OCI-LY7 (cell line): ENCODE measurements around the gene TTLL5. TPM values are rescaled to one million over a fixed set of nuclear protein-coding genes. Genes with fewer than 3 reads are reported as not detected.

Experiments used
- BruUV-seq: library from RNA; stranded (reverse); fragments of 400-500 nt; replicated peaks from 2 replicates; lab custom pipeline; 2021; lab: Mats Ljungman, UMichigan
- CTCF ChIA-PET: fragments of 300-600 bp; sonication (Branson Sonifier 250); formaldehyde crosslinking; loops from one replicate; lab custom pipeline; 2022; ENCODE audit warnings: antibody characterized with exemption; ENCODE audit not compliant: unreplicated experiment; lab: Charles Lee
- POLR2A ChIA-PET: fragments of 300-600 bp; sonication (Branson Sonifier 250); formaldehyde crosslinking; loops from one replicate; lab custom pipeline; 2022; ENCODE audit warnings: antibody characterized with exemption; lab: Charles Lee
- DNase-seq: peaks from one replicate; pipeline ENCODE4 v3.0.0-alpha.2; 2015; ENCODE audit warnings: low spot score
- H2AFZ ChIP-seq: fragments of 200-600 bp; sonication (generic), shearing (Covaris generic); 2 replicates; pipeline ENCODE4 v1.6.1; 2014; ENCODE audit warnings: mild to moderate bottlenecking, antibody characterized with exemption, low read length, moderate library complexity
- H3K27ac ChIP-seq: fragments of 200-600 bp; sonication (generic); 2 replicates; pipeline ENCODE4 v1.5.1; 2014; ENCODE audit warnings: mixed run types, low read depth, mild to moderate bottlenecking, moderate library complexity, low read length, inconsistent platforms; ENCODE audit not compliant: poor library complexity, severe bottlenecking
- H3K36me3 ChIP-seq: fragments of 200-600 bp; sonication (generic); 2 replicates; pipeline ENCODE4 v1.6.1; 2014; ENCODE audit warnings: mild to moderate bottlenecking, antibody characterized with exemption, low read length, moderate library complexity, mixed read lengths; ENCODE audit not compliant: insufficient read depth
- H3K4me1 ChIP-seq: fragments of 200-600 bp; sonication (generic); 2 replicates; pipeline ENCODE4 v1.5.1; 2014; ENCODE audit warnings: mild to moderate bottlenecking, low read length; ENCODE audit not compliant: insufficient read depth, poor library complexity, severe bottlenecking
- H3K4me2 ChIP-seq: fragments of 200-600 bp; sonication (generic); 2 replicates; pipeline ENCODE4 v1.6.1; 2014; ENCODE audit warnings: mild to moderate bottlenecking, low read length
- H3K4me3 ChIP-seq: fragments of 200-600 bp; sonication (generic); 2 replicates; pipeline ENCODE4 v1.5.1; 2014; ENCODE audit warnings: mild to moderate bottlenecking, low read depth, low read length; ENCODE audit not compliant: poor library complexity, severe bottlenecking
- H3K79me2 ChIP-seq: fragments of 200-600 bp; sonication (generic); 2 replicates; pipeline ENCODE4 v1.6.1; 2016; ENCODE audit warnings: low read depth, mild to moderate bottlenecking, low read length, moderate library complexity, mixed read lengths; ENCODE audit not compliant: insufficient read depth
- H3K9me2 ChIP-seq: fragments of 200-600 bp; sonication (generic); 2 replicates; pipeline ENCODE4 v1.6.1; 2016; ENCODE audit warnings: mild to moderate bottlenecking, low read length, mixed read lengths; ENCODE audit not compliant: insufficient read depth
- H3K9me3 ChIP-seq: fragments of 200-600 bp; sonication (generic); 2 replicates; pipeline ENCODE4 v1.6.1; 2014; ENCODE audit warnings: mild to moderate bottlenecking, mixed run types, low read length, mixed read lengths
- H4K20me1 ChIP-seq: fragments of 200-600 bp; sonication (generic); 2 replicates; pipeline ENCODE4 v1.6.1; 2014; ENCODE audit warnings: mild to moderate bottlenecking, antibody characterized with exemption, low read length, moderate library complexity, mixed read lengths; ENCODE audit not compliant: insufficient read depth
- EZH2phosphoT487 ChIP-seq: fragments of 200-600 bp; sonication (generic); IDR thresholded peaks from 2 replicates; pipeline ENCODE4 v1.6.1; 2018; ENCODE audit warnings: low read depth, borderline replicate concordance, mild to moderate bottlenecking, mixed run types, antibody characterized with exemption, low read length, moderate library complexity, mixed read lengths
- intact Hi-C: fragments of 100-400 bp; cut with micrococcal nuclease; formaldehyde crosslinking; loops from one replicate; pipeline ENCODE4 v1.10.0; 2022; ENCODE audit not compliant: unreplicated experiment
- total RNA-seq, 2 experiments: library from RNA; depleted of rRNA in 1 of 2; stranded (reverse); fragments of >200 nt in 1 of 2; shearing (Covaris generic) in 1 of 2; gene quantifications; 2 replicates each; pipeline ENCODE4 v1.2.3, GENCODE V29; 2014 to 2022
- TF ChIP-seq, protein P1 (sequence below): fragments of 200-600 bp; sonication (generic); conservative IDR thresholded peaks from 2 replicates; pipeline ENCODE4 v1.5.1; 2014; ENCODE audit warnings: mild to moderate bottlenecking, antibody characterized with exemption, low read length, moderate library complexity, mixed read lengths

Gene TTLL5
- total RNA-seq, 2 experiments from 2014 or later = 34.3 to 55.6 TPM

DNA sequence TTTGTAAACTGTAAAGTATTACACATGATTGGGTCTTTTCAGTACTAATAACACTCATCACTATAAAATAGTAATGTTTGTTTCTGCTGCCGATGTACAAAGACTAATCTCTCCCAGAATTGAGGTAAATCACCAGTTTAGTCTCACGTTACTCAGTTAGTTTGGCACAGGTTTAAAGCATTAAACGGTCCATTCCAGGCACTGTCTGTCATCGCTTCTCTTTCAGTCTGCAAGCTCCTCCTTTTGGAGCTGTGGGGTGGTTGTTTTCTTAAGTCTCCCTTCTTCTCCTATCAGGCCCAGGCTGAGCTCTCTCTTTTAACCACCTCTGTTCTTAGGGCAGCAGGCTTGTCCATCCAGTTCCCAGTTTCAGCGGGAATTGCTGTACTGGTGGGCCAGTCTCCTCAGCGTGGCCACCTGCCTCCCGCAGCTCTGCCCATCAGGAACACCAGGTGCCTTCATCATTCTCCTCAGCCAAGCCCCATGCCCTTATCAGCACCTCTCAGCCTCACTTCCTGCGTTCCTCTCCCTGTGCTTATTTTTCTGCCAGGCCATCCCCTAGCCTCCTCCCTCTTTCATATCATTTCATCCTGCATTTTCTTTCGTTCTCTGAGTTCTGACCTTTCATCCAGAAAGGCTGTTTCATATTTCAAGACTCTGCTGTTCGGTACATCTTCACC lies 171.7 kb downstream of the TTLL5 start:
- no peak for TF ChIP-seq EZH2phosphoT487
- TF ChIP-seq, protein P1, sequence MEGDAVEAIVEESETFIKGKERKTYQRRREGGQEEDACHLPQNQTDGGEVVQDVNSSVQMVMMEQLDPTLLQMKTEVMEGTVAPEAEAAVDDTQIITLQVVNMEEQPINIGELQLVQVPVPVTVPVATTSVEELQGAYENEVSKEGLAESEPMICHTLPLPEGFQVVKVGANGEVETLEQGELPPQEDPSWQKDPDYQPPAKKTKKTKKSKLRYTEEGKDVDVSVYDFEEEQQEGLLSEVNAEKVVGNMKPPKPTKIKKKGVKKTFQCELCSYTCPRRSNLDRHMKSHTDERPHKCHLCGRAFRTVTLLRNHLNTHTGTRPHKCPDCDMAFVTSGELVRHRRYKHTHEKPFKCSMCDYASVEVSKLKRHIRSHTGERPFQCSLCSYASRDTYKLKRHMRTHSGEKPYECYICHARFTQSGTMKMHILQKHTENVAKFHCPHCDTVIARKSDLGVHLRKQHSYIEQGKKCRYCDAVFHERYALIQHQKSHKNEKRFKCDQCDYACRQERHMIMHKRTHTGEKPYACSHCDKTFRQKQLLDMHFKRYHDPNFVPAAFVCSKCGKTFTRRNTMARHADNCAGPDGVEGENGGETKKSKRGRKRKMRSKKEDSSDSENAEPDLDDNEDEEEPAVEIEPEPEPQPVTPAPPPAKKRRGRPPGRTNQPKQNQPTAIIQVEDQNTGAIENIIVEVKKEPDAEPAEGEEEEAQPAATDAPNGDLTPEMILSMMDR = no peak
- Histone ChIP-seq H3K36me3 (peaks cover 8% of the 10 kb centered on the region), H3K27ac (no peak overlapping the region), H4K20me1 (no peaks in the 10 kb centered on the region), H3K4me2 (no peak overlapping the region), H3K4me3 (no peak overlapping the region), H3K9me3 (no peaks in the 10 kb centered on the region), H3K9me2 (no peaks in the 10 kb centered on the region), H2AFZ (no peak overlapping the region), H3K79me2 (no peaks in the 10 kb centered on the region), H3K4me1 (no peaks in the 10 kb centered on the region)
- no peak for DNase-seq
- CTCF ChIA-PET = no interaction called here
- intact Hi-C loops = no loop called here
- POLR2A ChIA-PET = interaction anchor here (0.8 kb wide), 2 partner anchors 20 to 31 kb away, joined by 3 to 4 read pairs; no protein-coding TSS in a partner anchor
- no TSS peak for BruUV-seq

DNA sequence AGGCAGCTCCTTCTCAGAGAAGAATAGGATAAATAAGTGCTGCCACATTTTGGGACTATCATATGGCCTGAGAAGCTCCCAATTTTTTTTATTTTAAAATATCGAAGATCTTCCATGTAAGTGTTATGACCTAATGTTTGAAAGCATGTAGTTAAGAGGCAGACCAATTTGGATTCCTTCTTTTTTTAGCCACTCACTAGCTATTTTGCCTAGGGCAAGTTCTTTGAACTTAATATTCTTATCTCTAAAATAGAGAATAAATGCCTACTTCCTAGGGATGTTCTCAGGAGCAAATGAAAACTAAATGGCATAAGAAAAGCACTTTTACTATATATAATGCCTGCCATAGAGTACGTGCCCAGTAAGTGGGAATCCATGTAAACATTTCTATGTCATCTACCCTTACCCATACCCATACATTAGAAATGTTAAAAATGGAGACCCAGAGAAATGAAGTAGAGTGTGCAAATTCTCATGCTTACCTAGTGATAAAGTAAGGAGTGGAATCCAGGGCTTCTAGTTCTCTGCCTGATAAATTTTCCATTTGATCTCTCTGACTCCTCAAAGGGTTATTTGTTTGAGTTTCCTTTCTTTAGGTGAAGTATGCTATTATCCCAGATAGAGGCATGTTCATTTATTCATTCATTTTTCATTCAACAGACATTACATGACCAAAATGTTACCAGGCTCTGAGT lies 172.4 kb downstream of the TTLL5 start:
- Histone ChIP-seq H3K79me2 (no peaks in the 10 kb centered on the region), H3K27ac (no peak overlapping the region), H3K9me2 (no peaks in the 10 kb centered on the region), H3K4me1 (no peaks in the 10 kb centered on the region), H4K20me1 (no peaks in the 10 kb centered on the region), H3K9me3 (no peaks in the 10 kb centered on the region), H3K4me3 (no peak overlapping the region), H2AFZ (no peak overlapping the region), H3K4me2 (no peak overlapping the region), H3K36me3 (peaks cover 8% of the 10 kb centered on the region)
- TF ChIP-seq, protein P1 = no peak
- no peak for TF ChIP-seq EZH2phosphoT487
- intact Hi-C loops = no loop called here
- no TSS peak for BruUV-seq
- CTCF ChIA-PET = no interaction called here
- DNase-seq = no peak
- POLR2A ChIA-PET = interaction anchor here (0.8 kb wide), 2 partner anchors 20 to 32 kb away, joined by 3 to 4 read pairs; no protein-coding TSS in a partner anchor

DNA sequence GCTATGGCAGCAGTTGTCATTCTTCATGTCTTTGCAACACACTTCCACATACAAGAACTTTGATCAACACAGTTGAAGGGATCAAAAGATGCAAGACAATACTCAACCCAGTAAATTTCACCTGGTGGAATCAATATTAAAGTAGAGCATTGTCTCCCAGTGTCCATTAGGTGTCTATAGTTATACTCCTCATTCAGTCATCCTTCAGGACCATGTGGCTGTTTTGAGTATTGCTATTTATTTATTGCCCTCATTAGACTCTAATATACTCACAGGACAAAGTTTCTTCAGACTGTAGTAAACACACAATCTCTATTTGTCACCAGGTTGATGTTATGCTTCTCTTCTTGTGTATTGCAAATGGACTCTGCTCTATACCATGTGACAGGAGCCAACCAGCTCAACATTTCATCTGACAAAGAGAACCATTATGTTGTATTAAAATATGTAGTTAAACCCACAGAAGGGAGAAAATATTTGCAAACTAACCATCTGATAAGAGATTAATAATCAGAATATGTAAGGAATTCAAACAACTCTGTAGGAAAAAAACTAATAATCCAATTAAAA lies 174.2 kb downstream of the TTLL5 start:
- Histone ChIP-seq H3K4me2 (no peak overlapping the region), H3K79me2 (no peaks in the 10 kb centered on the region), H3K9me2 (no peaks in the 10 kb centered on the region), H3K4me1 (no peaks in the 10 kb centered on the region), H3K4me3 (no peak overlapping the region), H2AFZ (no peak overlapping the region), H4K20me1 (no peaks in the 10 kb centered on the region), H3K9me3 (no peaks in the 10 kb centered on the region), H3K36me3 (peaks cover 12% of the 10 kb centered on the region), H3K27ac (no peak overlapping the region)
- CTCF ChIA-PET = interaction anchor here (1.0 kb wide), 1 partner anchor 13 kb away, joined by 3 read pairs; no protein-coding TSS in a partner anchor
- POLR2A ChIA-PET = no interaction called here
- BruUV-seq = no TSS peak
- no peak for DNase-seq
- intact Hi-C loops = no loop called here
- TF ChIP-seq, protein P1 = no peak
- no peak for TF ChIP-seq EZH2phosphoT487
